MCF 10A (cell line): ENCODE measurements around the gene DTX3. TPM values are rescaled to one million over a fixed set of nuclear protein-coding genes. Genes with fewer than 3 reads are reported as not detected.
A peak's percentile ranks its signal among the peaks of the same experiment; 100 is the strongest.

Experiments
- BruUV-seq: library from RNA; stranded (reverse); fragments of 400-500 nt; replicated peaks from 2 replicates; lab custom pipeline; 2021; lab: Mats Ljungman, UMichigan
- CTCF ChIA-PET: fragments of 300-600 bp; sonication (Branson Sonifier 250); formaldehyde crosslinking; extraction: SDS; loops from one replicate; lab custom pipeline; 2021; ENCODE audit warnings: antibody characterized with exemption, inconsistent platforms; lab: Yijun Ruan, JAX
- POLR2A ChIA-PET: fragments of 300-600, 350-650 bp; sonication (Branson Sonifier 250); formaldehyde crosslinking; extraction: SDS; loops from one replicate; lab custom pipeline; 2020; ENCODE audit warnings: antibody characterized with exemption, inconsistent platforms; lab: Yijun Ruan, JAX
- DNase-seq: peaks from one replicate; pipeline ENCODE4 v3.0.0-alpha.2; 2018; ENCODE audit not compliant: unreplicated experiment
- H3K27ac Mint-ChIP-seq: one replicate; pipeline ENCODE4 v1.8.0; 2022; ENCODE audit warnings: mild to moderate bottlenecking, low read depth, mixed read lengths; ENCODE audit not compliant: unreplicated experiment
- H3K27me3 Mint-ChIP-seq: one replicate; pipeline ENCODE4 v1.8.0; 2022; ENCODE audit warnings: mixed read lengths; ENCODE audit not compliant: insufficient read depth, unreplicated experiment
- H3K36me3 Mint-ChIP-seq: one replicate; pipeline ENCODE4 v1.8.0; 2022; ENCODE audit warnings: mild to moderate bottlenecking, moderate library complexity, mixed read lengths; ENCODE audit not compliant: insufficient read depth, unreplicated experiment
- H3K4me1 Mint-ChIP-seq: one replicate; pipeline ENCODE4 v1.8.0; 2022; ENCODE audit warnings: mixed read lengths; ENCODE audit not compliant: insufficient read depth, unreplicated experiment
- H3K4me3 Mint-ChIP-seq: one replicate; pipeline ENCODE4 v1.8.0; 2022; ENCODE audit warnings: mild to moderate bottlenecking, moderate library complexity, mixed read lengths; ENCODE audit not compliant: unreplicated experiment
- H3K9me3 Mint-ChIP-seq: one replicate; pipeline ENCODE4 v1.8.0; 2022; ENCODE audit warnings: mixed read lengths; ENCODE audit not compliant: unreplicated experiment
- intact Hi-C: fragments of 100-400 bp; cut with micrococcal nuclease; formaldehyde crosslinking; loops from 2 replicates; pipeline ENCODE4 v1.14.1; 2022
- total RNA-seq: library from RNA; stranded (reverse); gene quantifications from 2 replicates; pipeline ENCODE4 v1.2.3, GENCODE V29; 2022
- TF ChIP-seq, protein P1 (sequence below): fragments of 200-600 bp; IDR thresholded peaks from one replicate; pipeline ENCODE4 v1.8.0; 2022; ENCODE audit warnings: antibody characterized with exemption, mild to moderate bottlenecking; ENCODE audit not compliant: unreplicated experiment

The DTX3 gene
- total RNA-seq, 1 experiment from 2014 or later: 2.0 TPM

DNA sequence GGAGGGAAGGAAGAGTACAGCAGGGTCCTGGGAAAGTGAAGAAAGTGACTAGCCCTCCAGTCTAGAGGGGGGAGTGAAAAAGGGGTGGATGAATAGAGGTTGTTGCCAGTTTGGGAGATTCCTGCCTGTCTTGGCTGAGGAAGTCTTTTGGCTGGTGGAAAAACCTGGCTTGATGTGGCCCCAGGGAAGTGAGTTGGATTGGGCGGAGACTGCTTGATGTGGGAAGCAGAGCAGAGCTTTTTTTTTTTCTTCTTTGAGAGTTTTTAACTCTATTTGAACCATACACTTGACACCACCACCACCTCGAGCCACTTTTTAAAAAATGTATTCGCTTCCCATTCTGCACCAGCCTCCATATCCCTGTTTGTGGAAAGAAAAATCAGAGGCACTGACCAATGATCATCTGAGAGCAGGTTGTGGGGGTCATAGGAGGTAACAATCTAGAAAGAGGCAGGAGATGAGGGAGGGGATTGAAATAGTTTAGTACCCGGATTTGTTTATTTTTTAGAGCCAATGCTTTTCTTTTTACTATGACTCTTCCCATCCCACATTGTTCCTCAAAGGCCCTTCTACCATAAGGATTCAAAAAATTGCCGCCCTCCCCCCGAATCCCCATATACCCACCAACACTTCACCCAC, 690 bp upstream of the DTX3 start:
- Mint-ChIP-seq H3K4me3 (peak overlapping the region; percentile 64), H3K36me3 (peaks cover 23% of the 10 kb centered on the region), H3K27ac (no peak overlapping the region), H3K9me3 (no peaks in the 10 kb centered on the region), H3K4me1 (peaks cover 13% of the 10 kb centered on the region), H3K27me3 (no peaks in the 10 kb centered on the region)
- DNase-seq: peak; percentile 26
- ChIA-PET CTCF (interaction anchor here (0.7 to 1.8 kb wide), 2 partner anchors 16 to 21 kb away, joined by 3 to 9 read pairs; no protein-coding TSS in a partner anchor), POLR2A (interaction anchor here (0.7 to 1.3 kb wide), 6 partner anchors 11 to 83 kb away, joined by 3 to 6 read pairs (median 4); partner anchors contain the start of genes DCTN2, DDIT3 and PIP4K2C)
- no TSS peak for BruUV-seq
- TF ChIP-seq, protein P1, sequence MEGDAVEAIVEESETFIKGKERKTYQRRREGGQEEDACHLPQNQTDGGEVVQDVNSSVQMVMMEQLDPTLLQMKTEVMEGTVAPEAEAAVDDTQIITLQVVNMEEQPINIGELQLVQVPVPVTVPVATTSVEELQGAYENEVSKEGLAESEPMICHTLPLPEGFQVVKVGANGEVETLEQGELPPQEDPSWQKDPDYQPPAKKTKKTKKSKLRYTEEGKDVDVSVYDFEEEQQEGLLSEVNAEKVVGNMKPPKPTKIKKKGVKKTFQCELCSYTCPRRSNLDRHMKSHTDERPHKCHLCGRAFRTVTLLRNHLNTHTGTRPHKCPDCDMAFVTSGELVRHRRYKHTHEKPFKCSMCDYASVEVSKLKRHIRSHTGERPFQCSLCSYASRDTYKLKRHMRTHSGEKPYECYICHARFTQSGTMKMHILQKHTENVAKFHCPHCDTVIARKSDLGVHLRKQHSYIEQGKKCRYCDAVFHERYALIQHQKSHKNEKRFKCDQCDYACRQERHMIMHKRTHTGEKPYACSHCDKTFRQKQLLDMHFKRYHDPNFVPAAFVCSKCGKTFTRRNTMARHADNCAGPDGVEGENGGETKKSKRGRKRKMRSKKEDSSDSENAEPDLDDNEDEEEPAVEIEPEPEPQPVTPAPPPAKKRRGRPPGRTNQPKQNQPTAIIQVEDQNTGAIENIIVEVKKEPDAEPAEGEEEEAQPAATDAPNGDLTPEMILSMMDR: no peak
- intact Hi-C loops: no loop called here

DNA sequence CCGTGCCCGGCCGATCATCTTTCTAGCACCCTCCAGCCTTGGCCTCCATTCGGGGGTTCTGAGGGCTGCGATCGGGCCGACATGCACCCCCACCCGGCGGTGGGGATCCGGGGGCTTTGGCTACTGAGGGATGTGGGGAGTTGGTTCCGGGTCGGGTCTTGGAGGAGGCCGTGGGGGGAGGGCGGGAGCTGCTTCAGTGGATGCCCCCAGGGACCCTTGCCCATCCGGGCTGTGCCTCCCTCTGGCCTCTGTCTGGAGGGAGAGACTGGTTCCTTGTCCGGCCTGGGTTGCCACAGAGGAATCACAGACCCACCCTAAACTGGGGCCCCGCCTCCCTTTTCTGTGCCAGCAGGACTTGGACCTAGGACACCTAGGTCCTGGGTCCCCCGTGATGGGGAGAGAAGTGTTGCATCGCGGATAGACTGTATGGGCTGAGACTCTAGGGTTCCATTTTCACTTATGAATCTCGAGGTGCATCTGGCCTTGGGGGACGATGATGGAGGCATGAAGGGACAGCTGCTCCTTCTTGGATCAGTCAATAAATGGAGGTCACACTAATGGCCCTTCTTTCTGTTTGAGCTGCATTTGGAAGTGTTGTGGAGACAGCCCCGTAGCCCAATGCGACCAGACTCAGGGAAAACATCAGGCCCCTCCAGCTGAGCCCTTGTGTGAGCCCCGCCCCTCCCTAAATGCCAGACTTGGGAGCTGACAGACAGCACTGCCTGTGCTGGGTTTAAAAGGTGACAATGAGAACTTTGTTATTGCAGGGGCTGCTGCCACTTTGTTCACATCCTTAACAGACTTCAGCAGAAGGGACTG, 577 bp downstream of the DTX3 start:
- BruUV-seq: no TSS peak
- no peak for DNase-seq
- H3K9me3 Mint-ChIP-seq: no peaks in the 10 kb centered on the region
- no peaks in the 10 kb centered on the region for H3K27me3 Mint-ChIP-seq
- peaks cover 13% of the 10 kb centered on the region for H3K4me1 Mint-ChIP-seq
- no peak overlapping the region for H3K27ac Mint-ChIP-seq
- H3K4me3 Mint-ChIP-seq: peak overlapping the region; percentile 64
- intact Hi-C loops: no loop called here
- H3K36me3 Mint-ChIP-seq: peaks cover 14% of the 10 kb centered on the region
- TF ChIP-seq, protein P1: no peak
- CTCF ChIA-PET: interaction anchor here (1.3 to 4.5 kb wide), 3 partner anchors 17 to 28 kb away, joined by 4 to 30 read pairs (median 4); partner anchors contain the start of gene B4GALNT1
- POLR2A ChIA-PET: interaction anchor here (1.0 to 1.1 kb wide), 2 partner anchors 12 to 14 kb away, joined by 3 read pairs; no protein-coding TSS in a partner anchor

DNA sequence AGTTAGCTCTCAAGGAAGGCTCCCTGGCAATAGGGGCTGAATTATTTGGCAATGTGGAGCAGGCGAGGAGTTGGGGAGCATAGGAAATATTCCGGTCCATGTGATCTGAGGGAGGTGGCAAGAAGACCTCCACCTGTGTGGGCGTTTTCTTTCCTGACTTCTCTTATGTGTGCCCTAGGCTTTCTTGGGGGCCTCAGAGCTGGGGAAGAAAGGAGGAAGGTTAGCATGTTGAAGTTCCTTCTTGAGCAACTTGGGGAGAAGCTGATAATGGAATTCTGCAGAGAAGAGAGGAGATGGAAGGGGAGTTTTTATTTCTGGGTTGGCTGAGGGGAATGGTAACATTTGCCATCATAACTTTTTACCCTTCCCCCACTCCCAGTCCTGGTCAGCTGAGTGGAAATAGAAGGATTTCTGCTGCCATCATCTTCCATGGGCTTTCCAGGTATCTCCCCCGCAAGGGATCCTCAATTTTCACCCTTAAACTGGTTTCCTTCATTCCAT, 1.2 kb downstream of the DTX3 start:
- POLR2A ChIA-PET: interaction anchor here (1.0 to 1.2 kb wide), 3 partner anchors 11 to 14 kb away, joined by 3 to 5 read pairs (median 3); no protein-coding TSS in a partner anchor
- no peak for DNase-seq
- no TSS peak for BruUV-seq
- no peak overlapping the region for H3K4me3 Mint-ChIP-seq
- H3K27ac Mint-ChIP-seq: no peak overlapping the region
- H3K9me3 Mint-ChIP-seq: no peaks in the 10 kb centered on the region
- no peaks in the 10 kb centered on the region for H3K27me3 Mint-ChIP-seq
- intact Hi-C loops: no loop called here
- H3K4me1 Mint-ChIP-seq: peaks cover 13% of the 10 kb centered on the region
- peaks cover 7% of the 10 kb centered on the region for H3K36me3 Mint-ChIP-seq
- TF ChIP-seq, protein P1: no peak
- CTCF ChIA-PET: interaction anchor here (0.6 to 4.5 kb wide), 4 partner anchors 17 to 1443 kb away, joined by 3 to 30 read pairs (median 4); partner anchors contain the start of gene B4GALNT1
